ENCODE results near the gene ZNF580.

ZNF580 gene

GRCh38 chr19:55602104-55603001 lies 38.4 kb upstream of the ZNF580 start:
- peak overlapping the region; percentile 98 for H3K27ac ChIP-seq
- no peak for TF ChIP-seq CTCF (IDR thresholded peaks at IDR 0.05)
- TF ChIP-seq ZFX (IDR thresholded peaks at IDR 0.05; ENCODE audit: borderline replicate concordance) = no peak

GRCh38 chr19:55603115-55603514 lies 37.7 kb upstream of the ZNF580 start:
- peak overlapping the region; percentile 98 for H3K27ac ChIP-seq
- TF ChIP-seq ZFX (IDR thresholded peaks at IDR 0.05; ENCODE audit: borderline replicate concordance) (no peak), CTCF (IDR thresholded peaks at IDR 0.05) (no peak)

GRCh38 chr19:55603581-55604292 lies 37.1 kb upstream of the ZNF580 start:
- peak overlapping the region; percentile 98 for H3K27ac ChIP-seq
- no peak for TF ChIP-seq ZFX (IDR thresholded peaks at IDR 0.05; ENCODE audit: borderline replicate concordance)
- TF ChIP-seq CTCF (IDR thresholded peaks at IDR 0.05) = no peak

GRCh38 chr19:55605207-55605636 lies 35.6 kb upstream of the ZNF580 start:
- TF ChIP-seq CTCF (IDR thresholded peaks at IDR 0.05) (no peak), ZFX (IDR thresholded peaks at IDR 0.05; ENCODE audit: borderline replicate concordance) (no peak)

GRCh38 chr19:55605637-55606470 lies 34.9 kb upstream of the ZNF580 start, which contains the start of gene ZNF865:
Gene ZNF865 (plus strand): TSS chr19:55605647. CDS start chr19:55613619, 7,972 bp downstream.
- TF ChIP-seq CTCF (IDR thresholded peaks at IDR 0.05) (peak; percentile 82), ZFX (IDR thresholded peaks at IDR 0.05; ENCODE audit: borderline replicate concordance) (no peak)
- H3K27ac ChIP-seq = peak within 1 kb of the TSS; percentile 98

More at GRCh38 chr19:55605207-55605636, 35.6 kb upstream of the ZNF580 start:
- peak overlapping the region; percentile 98 for H3K27ac ChIP-seq

GRCh38 chr19:55606471-55606787 lies 34.4 kb upstream of the ZNF580 start:
- TF ChIP-seq CTCF (IDR thresholded peaks at IDR 0.05) (peak; percentile 42), ZFX (IDR thresholded peaks at IDR 0.05; ENCODE audit: borderline replicate concordance) (no peak)
- H3K27ac ChIP-seq = peak overlapping the region; percentile 98
